Heart left ventricle (tissue), 16 donors: ENCODE measurements around the gene AKAP6. TPM values are rescaled to one million over a fixed set of nuclear protein-coding genes. Genes with fewer than 3 reads are reported as not detected.

Experiments used
- ATAC-seq, 4 donors: fragments of 200-7000 bp; cut with Tn5 transposase; one replicate each; pipeline ENCODE4 v1.9.1; 2020 to 2022; ENCODE audit warnings: moderate library complexity in 4 of 4, mild to moderate bottlenecking in 3 of 4, moderate number of reproducible peaks in 1 of 4
- DNase-seq, 5 donors: peaks; one replicate each; pipeline ENCODE4 v3.0.0-alpha.2; 2020
- H3K27ac ChIP-seq, 12 donors: fragments of 200-600 bp; sonication (generic) in 4 of 12; one replicate each; pipeline versions ENCODE4 v1.5.0 to v1.8.0; 2016 to 2022; ENCODE audit warnings: mild to moderate bottlenecking in 2 of 12
- H3K27me3 ChIP-seq, 9 donors: fragments of 200-600 bp; sonication (generic) in 2 of 9; one replicate each; pipeline versions ENCODE4 v1.5.1 to v1.8.0; 2016 to 2022; ENCODE audit warnings: mild to moderate bottlenecking in 3 of 9
- H3K36me3 ChIP-seq, 9 donors: fragments of 200-600 bp; sonication (generic) in 2 of 9; one replicate each; pipeline versions ENCODE4 v1.5.0 to v1.8.0; 2018 to 2022; ENCODE audit warnings: mild to moderate bottlenecking in 2 of 9
- H3K4me1 ChIP-seq, 12 donors: fragments of 200-600 bp; sonication (generic) in 4 of 12; one replicate each; pipeline versions ENCODE4 v1.5.0 to v1.8.0; 2016 to 2022; ENCODE audit warnings: mild to moderate bottlenecking in 3 of 12
- H3K4me3 ChIP-seq, 12 donors: fragments of 200-600 bp; sonication (generic) in 4 of 12; one replicate each; pipeline versions ENCODE4 v1.5.0 to v1.8.0; 2017 to 2022; ENCODE audit warnings: mild to moderate bottlenecking in 9 of 12, moderate library complexity in 4 of 12
- H3K9me3 ChIP-seq, 12 donors: fragments of 200-600 bp; sonication (generic) in 4 of 12; one replicate each; pipeline versions ENCODE4 v1.5.0 to v1.8.0; 2016 to 2022; ENCODE audit warnings: mild to moderate bottlenecking in 1 of 12
- CTCF ChIP-seq, 12 donors: fragments of 200-600 bp; sonication (generic) in 4 of 12; IDR thresholded peaks; one replicate each; pipeline versions ENCODE4 v1.5.0 to v1.8.0; 2018 to 2022; ENCODE audit warnings: antibody characterized with exemption in 12 of 12, mild to moderate bottlenecking in 5 of 12
- POLR2A ChIP-seq, 2 donors: fragments of 450-650 bp; IDR thresholded peaks; one replicate each; pipeline ENCODE4 v1.6.1; 2017; ENCODE audit warnings: antibody characterized with exemption in 2 of 2, mild to moderate bottlenecking in 2 of 2, moderate library complexity in 2 of 2
- WGBS, 4 donors: extraction: QIAGEN DNeasy Blood & Tissue Kit in 2 of 4; methylation state at CpG; one replicate each; pipeline versions ENCODE4 v1.1.5 to v1.1.7; 2013 to 2018; 5-methylcytosine and 5-hydroxymethylcytosine counted together
- intact Hi-C, 10 donors: fragments of 100-400 bp; cut with DNase I; formaldehyde crosslinking; loops; one replicate each; pipeline versions ENCODE4 v1.11.1 to v1.14.2; 2022
- polyA plus RNA-seq, 2 donors: library from polyadenylated mRNA; stranded (reverse); fragments of 200-250 nt; gene quantifications; one replicate each; pipeline ENCODE4 v1.2.3, GENCODE V29; 2013
- total RNA-seq, 9 donors: library from RNA; depleted of rRNA in 2 of 9; stranded (reverse); fragments of >200 nt in 2 of 9; fragmentation: NEBNext Ultra II Directional in 3 of 9; extraction: Animal tissue kit (Norgen Biotek cat#: 25700) in 3 of 9; gene quantifications; one replicate each; pipeline versions ENCODE4 v1.1.0 to v1.2.4, GENCODE V29; 2016 to 2023
- donor health status: ischemic (EF 13 %, LVEDD 7.1; RV severe dilation, severe dysfunction).
- donor health status: healthy with polysubstance abuse.
- donor health status: DM: no; HTN: yes; CAD: no.
- donor health status: DM: no; HTN: no; CAD: no.
- donor health status: ischemic (EF 25% LVEDD 6.9; RV normal size, moderate dysfunction).
- donor health status: ischemic (EF 25% LVEDD 5.7; RV mildly dilated, moderate dysfunction).
- donor health status: healthy.
- donor health status: DM: yes; HTN: yes; CAD: no.
- donor health status: ischemic (EF 35%, LVEDD 5.7; RV mildly dilated, moderate dysfunction).
- donor health status: nonischemic (EF 11% LVEDD 7.7; RV severe dilation, severe dysfunction).
- donor health status: DM: yes; HTN: yes; CAD: no.
- donor health status: PGD.
- donor health status: ischemic (EF 29% LVEDD 5.4; RV normal size, mild dysfunction).
- donor health status: nonischemic (EF 23%, LVEDD 6.1; RV moderate dilation, normal function).

The AKAP6 gene
- total and polyA plus RNA-seq, 11 donors: 20.4 to 303 (median 206) TPM

DNA sequence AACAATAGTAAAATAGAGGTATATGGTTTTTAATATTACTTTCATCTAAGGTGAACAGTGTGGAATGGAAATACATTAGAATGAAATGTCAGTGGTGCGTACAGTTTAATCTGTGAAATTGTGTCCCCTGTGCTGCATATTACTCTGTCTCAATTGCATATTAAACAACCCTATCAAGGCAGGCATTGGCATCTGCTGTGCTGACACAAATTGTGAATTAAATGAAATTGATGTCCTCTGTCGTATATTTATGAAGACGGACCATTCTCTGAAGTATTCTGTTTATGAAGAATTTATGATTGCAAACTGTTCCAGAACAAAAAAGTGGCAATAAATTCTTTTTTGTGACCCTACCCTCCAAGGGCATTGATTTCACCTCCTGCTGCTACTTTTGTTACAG lies 405.2 kb downstream of the AKAP6 start:
- no peak for DNase-seq
- Histone ChIP-seq H3K4me1 (peaks cover 0 to 17% (median 0%) of the 10 kb centered on the region in 12 donors), H3K4me3 (no peak overlapping the region), H3K27me3 (no peaks in the 10 kb centered on the region), H3K27ac (no peak overlapping the region), H3K9me3 (no peaks in the 10 kb centered on the region), H3K36me3 (peaks cover 0 to 24% (median 3%) of the 10 kb centered on the region in 9 donors)
- ATAC-seq: no peak
- 91 to 95% (median 92%) methylated on average over 3 of the region's 3 CpGs for WGBS, 4 donors
- intact Hi-C loops: no loop called here
- TF ChIP-seq CTCF (IDR thresholded peaks at IDR 0.05) (no peak), POLR2A (IDR thresholded peaks at IDR 0.05) (no peak)

GRCh38 chr14:32737621-32738020 lies 408.5 kb downstream of the AKAP6 start:
- DNase-seq (no peak), ATAC-seq (no peak)
- intact Hi-C loops: no loop called here
- no peak overlapping the region for H3K4me3 ChIP-seq
- H3K4me1 ChIP-seq: peaks cover 0 to 10% (median 0%) of the 10 kb centered on the region in 12 donors
- no peaks in the 10 kb centered on the region for H3K27me3 ChIP-seq
- peaks cover 0 to 29% (median 3%) of the 10 kb centered on the region in 9 donors for H3K36me3 ChIP-seq
- peaks cover 0 to 2% (median 0%) of the 10 kb centered on the region in 12 donors for H3K9me3 ChIP-seq
- H3K27ac ChIP-seq: peak overlapping the region in 1 of 12 donors; percentile 27
- TF ChIP-seq POLR2A (IDR thresholded peaks at IDR 0.05): no peak
- no peak for TF ChIP-seq CTCF (IDR thresholded peaks at IDR 0.05)
- WGBS, 4 donors: 77 to 82% (median 80%) methylated on average over 3 of the region's 3 CpGs

DNA sequence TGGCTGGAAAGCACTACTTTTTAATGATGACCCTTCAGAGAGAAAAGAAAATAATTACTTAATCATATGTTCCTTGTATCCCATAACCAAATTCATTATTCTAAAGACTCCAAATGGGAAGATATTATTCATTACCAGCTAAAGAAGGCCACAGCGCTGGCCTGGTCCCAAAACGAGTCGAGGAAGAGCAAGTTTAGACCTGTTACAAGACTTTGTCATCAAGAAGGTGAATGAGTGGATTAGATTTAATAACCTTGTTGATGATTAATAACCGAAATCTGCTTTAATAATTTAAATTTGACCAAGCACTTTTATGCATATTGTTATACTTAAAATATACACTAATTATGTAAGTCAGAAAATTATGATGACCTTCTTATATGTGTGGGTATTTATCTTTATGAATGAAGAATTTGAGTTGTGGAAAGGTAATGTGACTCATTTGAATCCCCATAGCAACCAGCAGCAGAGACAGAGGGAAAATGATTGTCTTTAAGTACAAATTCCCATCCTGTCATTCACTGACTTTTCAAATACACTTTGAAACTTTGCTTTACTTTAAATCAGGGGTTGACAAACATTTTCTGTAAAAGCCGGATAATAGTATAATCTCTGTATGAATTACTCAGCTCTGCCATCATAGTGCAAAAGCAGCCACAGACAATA lies 409.2 kb downstream of the AKAP6 start:
- WGBS, 4 donors: 79 to 84% (median 82%) methylated on average over 5 of the region's 5 CpGs
- Histone ChIP-seq H3K27me3 (no peaks in the 10 kb centered on the region), H3K9me3 (peaks cover 0 to 2% (median 0%) of the 10 kb centered on the region in 12 donors), H3K27ac (no peak overlapping the region), H3K36me3 (peaks cover 0 to 29% (median 0%) of the 10 kb centered on the region in 9 donors), H3K4me1 (peaks cover 0 to 10% (median 0%) of the 10 kb centered on the region in 12 donors), H3K4me3 (no peak overlapping the region)
- intact Hi-C loops: no loop called here
- no peak for DNase-seq
- no peak for ATAC-seq
- TF ChIP-seq CTCF (IDR thresholded peaks at IDR 0.05) (no peak), POLR2A (IDR thresholded peaks at IDR 0.05) (no peak)

GRCh38 chr14:32744811-32745445 lies 415.8 kb downstream of the AKAP6 start:
- Histone ChIP-seq H3K36me3 (peaks cover 0 to 15% (median 0%) of the 10 kb centered on the region in 9 donors), H3K27me3 (no peaks in the 10 kb centered on the region), H3K4me3 (no peak overlapping the region), H3K4me1 (peaks cover 0 to 3% (median 0%) of the 10 kb centered on the region in 12 donors), H3K27ac (peak overlapping the region in 1 of 12 donors; percentile 11), H3K9me3 (no peaks in the 10 kb centered on the region)
- no peak for ATAC-seq
- WGBS, 4 donors: 33 to 71% (median 58%) methylated on average over 2 of the region's 2 CpGs
- no peak for DNase-seq
- intact Hi-C loops: no loop called here
- TF ChIP-seq POLR2A (IDR thresholded peaks at IDR 0.05): no peak
- TF ChIP-seq CTCF (IDR thresholded peaks at IDR 0.05): no peak
